Body of pancreas (tissue), 4 donors: ENCODE data around the gene KLHDC4. TPM values are rescaled to one million over a fixed set of nuclear protein-coding genes. Genes with fewer than 3 reads are reported as not detected.

Experiments
- ATAC-seq: fragments of 150-250 bp; one replicate; pipeline ENCODE4 v1.9.1; 2016
- DNase-seq, 4 donors: peaks; one replicate each; pipeline ENCODE4 v3.0.0-alpha.2; 2019
- H3K27ac ChIP-seq, 4 donors: fragments of 200-600 bp; sonication (generic); 1 replicate in 3 of 4; 2 replicates in 1 of 4; pipeline versions ENCODE4 v1.5.1 to v1.6.1; 2016 to 2019; ENCODE audit warnings: mild to moderate bottlenecking in 1 of 4, mixed read lengths in 1 of 4, moderate library complexity in 1 of 4
- H3K27me3 ChIP-seq, 2 donors: fragments of 200-600 bp; sonication (generic); one replicate each; pipeline ENCODE4 v1.6.0; 2016; ENCODE audit warnings: mild to moderate bottlenecking in 1 of 2
- H3K36me3 ChIP-seq, 2 donors: fragments of 200-600 bp; sonication (generic); replicated peaks in 1 of 2; 2 replicates each; pipeline ENCODE4 v1.5.1; 2016; ENCODE audit warnings: low read depth in 2 of 2; ENCODE audit not compliant: insufficient read depth in 1 of 2
- H3K4me1 ChIP-seq: fragments of 200-600 bp; sonication (generic); one replicate; pipeline ENCODE4 v1.6.0; 2016
- H3K4me3 ChIP-seq, 2 donors: fragments of 200-600 bp; sonication (generic); 1 replicate in 1 of 2; 2 replicates in 1 of 2; pipeline ENCODE4 v1.5.1; 2016 to 2019
- H3K9me3 ChIP-seq, 3 donors: fragments of 200-600 bp; sonication (generic); 1 replicate in 2 of 3; 2 replicates in 1 of 3; pipeline ENCODE4 v1.5.1; 2016
- CTCF ChIP-seq, 7 experiments: fragments of 450-650 bp in 4 of 7; fragments of 200-600 bp in 3 of 7; sonication (generic) in 3 of 7; IDR thresholded peaks; one replicate each; pipeline ENCODE4 v1.5.1; 2016 to 2019; ENCODE audit warnings: antibody characterized with exemption in 7 of 7
- POLR2A ChIP-seq, 3 donors: fragments of 450-650 bp; IDR thresholded peaks; one replicate each; pipeline ENCODE4 v1.6.1; 2016; ENCODE audit warnings: antibody characterized with exemption in 3 of 3, mild to moderate bottlenecking in 2 of 3
- WGBS, 2 donors: methylation state at CpG; one replicate each; pipeline ENCODE4 v1.1.5; 2017; 5-methylcytosine and 5-hydroxymethylcytosine counted together
- intact Hi-C: fragments of 100-400 bp; cut with DNase I; formaldehyde crosslinking; loops from one replicate; pipeline ENCODE4 v1.15.1; 2023
- total RNA-seq, 2 donors: library from RNA; depleted of rRNA; stranded (reverse); fragments of >200 nt; gene quantifications; one replicate each; pipeline ENCODE4 v1.1.0, GENCODE V29; 2016

Gene KLHDC4
- total RNA-seq, 2 donors from 2014 or later = 25.4 to 82.1 TPM

DNA sequence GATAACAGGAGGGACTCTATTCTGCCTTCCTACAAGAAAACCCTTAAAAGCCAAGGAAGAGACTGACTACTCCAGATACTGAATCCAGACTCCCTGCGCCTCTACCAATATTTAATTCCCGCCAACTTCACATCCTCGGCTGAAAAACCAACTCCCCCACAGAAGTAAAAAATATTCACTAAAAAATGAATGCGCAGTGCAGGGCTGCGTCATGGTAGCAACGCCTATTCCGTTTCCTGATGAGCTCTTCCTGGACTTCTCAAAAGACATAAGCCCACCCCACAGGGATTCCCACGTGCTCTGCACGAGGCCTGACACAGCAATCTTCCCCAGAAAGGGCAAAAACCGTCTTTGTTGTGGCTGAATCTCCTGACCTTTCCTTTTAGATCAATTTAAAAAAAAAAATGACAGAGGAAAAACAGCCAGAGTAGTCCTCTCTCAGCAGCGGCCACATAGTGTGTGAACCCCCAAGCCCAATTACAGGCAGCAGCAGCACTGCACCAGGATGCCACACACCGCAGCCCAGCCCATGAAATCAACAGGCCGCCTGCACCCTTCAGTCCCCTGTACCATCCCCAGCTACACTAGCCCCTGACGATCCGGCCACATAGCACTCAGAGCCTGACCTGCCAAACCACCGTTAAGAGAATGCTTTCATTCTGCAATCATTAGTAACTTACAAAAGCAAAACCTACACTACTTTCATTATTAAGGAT is 23.9 kb downstream of the KLHDC4 start:
- intact Hi-C loops = no loop called here
- DNase-seq = no peak
- Histone ChIP-seq H3K27me3 (no peaks in the 10 kb centered on the region), H3K9me3 (no peaks in the 10 kb centered on the region), H3K4me3 (no peak overlapping the region), H3K27ac (no peak overlapping the region), H3K36me3 (peaks cover 0 to 17% of the 10 kb centered on the region in 2 donors), H3K4me1 (no peaks in the 10 kb centered on the region)
- ATAC-seq = no peak
- TF ChIP-seq POLR2A (IDR thresholded peaks at IDR 0.05) = no peak
- no peak for TF ChIP-seq CTCF (IDR thresholded peaks at IDR 0.05)
- 91 to 93% methylated on average over 15 to 16 of the region's 16 CpGs for WGBS, 2 donors

DNA sequence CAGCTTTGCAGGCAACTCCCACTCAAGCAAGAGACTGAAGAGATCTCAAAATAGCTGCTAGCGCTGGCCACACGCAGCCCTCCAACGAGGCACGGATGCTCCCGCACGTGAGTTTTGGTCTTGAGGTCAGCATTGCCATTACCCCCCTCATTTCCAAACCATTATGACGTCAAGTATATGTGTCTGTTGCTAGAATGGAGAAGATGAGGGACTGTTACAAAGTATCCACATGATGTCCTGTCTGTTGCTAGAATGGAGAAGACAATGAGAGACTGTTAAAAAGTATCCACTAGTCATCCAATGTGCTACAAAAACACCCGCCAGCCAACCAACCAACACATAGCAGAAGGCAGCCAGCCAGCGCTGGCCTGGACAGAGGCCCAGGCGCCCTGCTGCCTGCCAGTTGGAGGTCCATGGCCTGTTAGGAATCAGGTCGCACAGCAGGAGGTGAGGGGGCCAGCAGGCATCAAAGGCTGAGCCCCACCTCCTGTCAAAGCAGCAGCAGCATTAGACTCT is 24.8 kb downstream of the KLHDC4 start:
- ATAC-seq (no peak), DNase-seq (peak in 1 of 4 donors; percentile 24)

GRCh38 chr16:87740441-87740840 is 25.3 kb downstream of the KLHDC4 start:
- DNase-seq (no peak), ATAC-seq (peak; percentile 24)
- TF ChIP-seq POLR2A (IDR thresholded peaks at IDR 0.05) = no peak
- no peak for TF ChIP-seq CTCF (IDR thresholded peaks at IDR 0.05)
- Histone ChIP-seq H3K27ac (no peak overlapping the region), H3K4me3 (no peak overlapping the region), H3K9me3 (no peaks in the 10 kb centered on the region), H3K4me1 (no peaks in the 10 kb centered on the region), H3K36me3 (peaks cover 0 to 6% of the 10 kb centered on the region in 2 donors), H3K27me3 (no peaks in the 10 kb centered on the region)
- WGBS, 2 donors = 93 to 95% methylated on average over 5 to 8 of the region's 8 CpGs
- intact Hi-C loops = no loop called here

More for the DNA sequence above, 24.8 kb downstream of the KLHDC4 start:
- Histone ChIP-seq H3K27ac (no peak overlapping the region), H3K9me3 (no peaks in the 10 kb centered on the region), H3K4me1 (no peaks in the 10 kb centered on the region), H3K36me3 (peaks cover 0 to 10% of the 10 kb centered on the region in 2 donors), H3K4me3 (no peak overlapping the region), H3K27me3 (no peaks in the 10 kb centered on the region)
- TF ChIP-seq CTCF (IDR thresholded peaks at IDR 0.05) = no peak
- TF ChIP-seq POLR2A (IDR thresholded peaks at IDR 0.05) = no peak
- 86 to 88% methylated on average over 11 of the region's 11 CpGs for WGBS, 2 donors
- intact Hi-C loops = no loop called here

GRCh38 chr16:87739801-87740200 is 26.0 kb downstream of the KLHDC4 start:
- 87 to 94% methylated on average over 6 to 8 of the region's 8 CpGs for WGBS, 2 donors
- H3K9me3 ChIP-seq = no peaks in the 10 kb centered on the region
- H3K4me3 ChIP-seq = no peak overlapping the region
- DNase-seq (no peak), ATAC-seq (no peak)
- TF ChIP-seq POLR2A (IDR thresholded peaks at IDR 0.05) = no peak
- no peak for TF ChIP-seq CTCF (IDR thresholded peaks at IDR 0.05)
- H3K27ac ChIP-seq = no peak overlapping the region
- intact Hi-C loops = no loop called here
- peaks cover 0 to 2% of the 10 kb centered on the region in 2 donors for H3K36me3 ChIP-seq
- H3K4me1 ChIP-seq = no peaks in the 10 kb centered on the region
- no peaks in the 10 kb centered on the region for H3K27me3 ChIP-seq

- Histone ChIP-seq H3K9me3 (no peaks in the 10 kb centered on the region), H3K27me3 (no peaks in the 10 kb centered on the region), H3K4me1 (no peaks in the 10 kb centered on the region), H3K36me3 (peaks cover 0 to 8% of the 10 kb centered on the region in 2 donors), H3K4me3 (no peak overlapping the region), H3K27ac (no peak overlapping the region)
- ATAC-seq (no peak), DNase-seq (no peak)
- TF ChIP-seq POLR2A (IDR thresholded peaks at IDR 0.05) (no peak), CTCF (IDR thresholded peaks at IDR 0.05) (no peak)
- intact Hi-C loops = no loop called here
- WGBS, 2 donors = 91 to 93% methylated on average over 12 of the region's 12 CpGs
These were observed 29.8 kb downstream of the KLHDC4 start for GRCh38 chr16:87736008-87736382.
